SKM-1 treated with dmso at 0.1 percent for 144 hours (cell line): ENCODE measurements around the gene SLC9A9.
"Not testable (repeated sequence)": the region's sequence is repeated elsewhere in the genome, so short reads cannot be mapped to it uniquely, and the experiment has no call there.

Source experiments
- DNase-seq: peaks from one replicate; lab custom pipeline; 2025; ENCODE audit not compliant: unreplicated experiment; lab: John Stamatoyannopoulos, UW

Gene SLC9A9

DNA sequence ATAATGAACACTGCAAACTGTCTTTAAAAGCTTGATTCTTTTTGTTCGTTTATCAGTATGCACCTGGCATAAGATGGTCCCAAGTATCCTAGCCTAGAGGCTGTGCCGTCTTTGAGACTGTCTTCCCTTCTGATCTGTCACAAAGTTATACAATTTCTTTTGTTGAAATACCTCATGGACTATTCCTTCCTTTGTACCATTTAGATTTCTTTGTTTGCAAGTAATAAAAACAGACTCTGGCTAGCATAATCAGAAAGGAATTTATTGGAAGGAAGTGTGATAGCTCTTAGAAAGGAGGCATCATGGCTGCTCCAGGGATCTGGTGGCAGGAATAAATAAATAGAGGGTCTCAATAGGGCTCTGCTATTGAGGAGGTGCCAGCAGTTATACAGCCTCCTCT lies 280.4 kb downstream of the SLC9A9 start:
- DNase-seq = no peak

DNA sequence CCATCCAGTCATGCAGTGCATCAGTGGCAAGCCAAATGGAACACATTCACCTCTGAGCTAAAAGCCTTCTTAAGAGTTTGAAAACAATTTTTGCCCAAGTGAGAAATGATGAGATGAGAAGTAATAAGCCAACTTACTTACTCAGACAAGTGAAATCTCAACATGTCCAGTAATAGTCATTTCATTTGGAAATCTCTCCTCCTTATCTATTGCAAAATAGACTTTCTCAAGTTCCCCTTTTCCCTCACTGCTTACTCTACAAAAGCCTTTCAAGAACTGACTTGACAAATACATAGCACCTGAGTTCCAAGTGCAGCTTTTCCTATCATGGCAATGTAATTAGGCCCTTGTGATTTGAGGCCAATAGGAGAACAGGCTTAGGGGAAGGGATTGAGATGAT lies 282.3 kb downstream of the SLC9A9 start:
- DNase-seq = peak; percentile 79

DNA sequence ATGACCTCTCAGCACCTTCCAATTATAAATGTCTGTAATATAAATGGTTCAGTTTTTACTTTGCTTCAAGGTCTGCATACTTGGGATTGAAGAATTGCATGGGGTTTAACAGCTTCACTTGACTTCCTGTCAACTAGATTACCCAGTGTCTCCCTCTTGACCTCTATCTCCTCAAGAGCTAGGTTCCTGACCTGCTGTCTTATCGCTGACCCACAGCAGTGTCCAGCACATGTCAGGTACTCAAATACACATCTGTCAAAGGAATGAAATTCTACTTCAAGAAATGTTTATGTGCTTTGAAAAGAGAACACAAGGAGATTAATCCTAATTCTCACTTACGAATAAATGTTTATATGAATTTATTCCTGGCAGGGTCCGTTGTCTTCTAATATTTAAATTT lies 284.5 kb downstream of the SLC9A9 start:
- no peak for DNase-seq

DNA sequence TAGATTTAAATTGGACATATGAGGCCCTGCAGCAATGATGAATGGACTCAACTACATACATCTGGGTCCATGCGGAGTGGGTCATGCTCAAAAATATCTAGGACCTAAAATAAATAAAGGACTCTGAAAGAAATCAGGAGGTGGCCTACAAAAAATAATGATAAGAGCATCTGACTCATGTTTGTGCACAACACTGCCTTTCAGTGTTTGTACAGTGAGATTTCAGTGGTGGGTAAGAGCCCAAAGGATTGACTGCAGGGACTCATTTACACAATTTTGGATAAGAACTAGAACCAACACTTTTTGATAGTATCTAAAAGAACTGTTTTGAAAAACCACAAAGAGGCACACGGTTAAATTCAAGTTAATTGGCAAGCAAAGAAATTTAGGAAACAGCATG lies 285.5 kb downstream of the SLC9A9 start:
- DNase-seq = no peak

DNA sequence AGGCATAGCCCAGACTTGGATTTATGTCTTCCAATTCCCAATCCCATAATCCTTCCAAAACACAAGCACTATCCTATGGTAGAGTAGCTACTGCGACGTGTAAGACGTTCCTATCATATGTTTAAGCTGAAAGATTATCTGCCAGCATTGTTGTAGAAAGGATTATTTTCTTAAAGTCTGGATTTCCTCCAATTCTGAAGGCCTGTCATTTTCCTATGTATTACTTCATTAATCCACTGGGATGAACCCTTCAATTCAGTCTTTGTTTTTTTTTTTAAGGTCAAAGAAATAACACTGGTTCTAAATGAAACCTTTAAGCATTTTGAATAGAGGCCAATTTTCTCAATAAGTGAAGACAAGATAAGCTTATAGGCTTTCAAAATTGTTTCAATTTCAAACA lies 289.0 kb downstream of the SLC9A9 start:
- no peak for DNase-seq

DNA sequence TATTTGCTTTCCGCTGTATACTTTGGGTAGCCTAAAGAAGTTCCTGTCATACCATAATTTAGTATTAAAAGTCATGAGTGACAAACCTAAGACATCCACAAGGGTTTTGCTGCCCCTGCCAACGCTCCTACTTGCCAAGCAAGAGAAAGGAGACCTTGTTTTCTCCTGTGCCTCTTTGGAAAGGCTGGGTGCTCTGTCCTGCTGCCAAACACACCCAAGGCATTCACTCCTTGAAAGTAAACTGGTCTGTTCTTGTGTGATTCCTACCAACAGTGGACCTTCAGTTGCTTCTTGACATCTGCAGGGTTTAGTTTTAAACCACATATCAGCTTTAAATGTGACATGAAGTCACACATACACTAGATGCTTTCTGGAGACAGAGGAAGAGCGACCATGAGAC lies 295.4 kb downstream of the SLC9A9 start:
- DNase-seq = no peak

DNA sequence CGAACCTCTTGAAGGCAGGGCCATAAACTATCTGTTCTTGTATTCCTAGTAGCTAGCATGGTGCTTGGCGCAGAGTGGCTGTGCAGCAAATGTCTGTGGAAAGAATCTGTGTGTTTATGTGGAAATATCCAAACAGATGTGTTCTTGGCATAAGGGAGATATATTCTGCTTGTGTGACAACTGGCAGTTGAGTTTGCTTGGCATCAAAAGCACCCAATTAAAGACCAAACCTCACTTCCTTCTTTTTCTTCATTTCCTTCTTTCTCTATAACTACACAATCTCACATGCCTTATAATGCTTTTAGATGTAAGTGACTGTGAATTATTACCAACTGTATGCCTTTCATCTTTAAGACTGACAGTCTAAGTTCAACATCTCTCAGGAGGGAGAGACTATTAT lies 296.5 kb downstream of the SLC9A9 start:
- DNase-seq = peak; percentile 9

DNA sequence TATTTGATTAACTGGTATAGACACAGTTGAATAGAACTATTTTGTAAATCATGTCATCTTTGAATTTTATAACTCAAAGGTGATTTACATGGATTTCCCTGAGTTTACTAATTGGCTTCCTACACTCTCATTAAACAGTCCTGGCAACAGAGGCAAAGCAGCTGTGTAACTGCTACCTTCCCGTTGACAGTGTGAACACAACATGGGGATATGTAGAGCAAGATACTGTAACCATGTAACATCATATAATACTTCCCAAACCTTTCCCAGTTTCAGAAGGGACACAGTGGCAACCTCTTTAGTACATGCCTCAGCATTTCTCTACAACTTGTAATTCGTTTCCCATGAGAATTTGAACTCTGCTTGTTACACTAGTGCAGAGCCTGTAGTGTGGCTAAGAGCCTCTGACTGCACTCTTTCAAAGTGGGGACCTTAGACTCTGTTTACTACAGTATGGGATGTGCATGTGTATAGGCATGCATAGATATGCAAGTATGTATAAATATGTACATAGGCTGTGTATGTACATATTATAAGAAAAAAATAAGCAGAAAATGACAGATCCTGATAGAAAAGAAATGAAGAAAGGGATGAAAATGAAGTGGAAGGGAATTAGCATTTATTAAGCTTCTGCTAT lies 299.3 kb downstream of the SLC9A9 start:
- DNase-seq = no peak

DNA sequence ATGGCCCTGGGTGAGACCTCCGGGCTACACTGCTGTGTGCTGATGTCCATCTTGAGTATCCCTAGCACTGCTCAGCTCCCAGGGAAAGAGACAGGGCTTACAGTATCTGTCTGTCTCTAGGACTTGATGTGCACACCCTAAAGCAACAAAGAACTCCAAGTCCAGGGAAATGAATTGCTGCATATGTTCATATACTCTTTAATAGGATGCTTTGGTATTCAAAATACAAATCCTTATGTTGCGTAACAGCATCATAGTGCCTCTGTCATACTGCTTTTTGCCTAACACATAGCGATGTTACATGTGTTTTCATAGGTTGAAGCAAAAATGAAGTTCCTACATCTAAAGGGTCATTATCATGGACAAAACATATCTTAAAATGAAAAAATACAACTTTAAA lies 299.9 kb downstream of the SLC9A9 start:
- DNase-seq = no peak

DNA sequence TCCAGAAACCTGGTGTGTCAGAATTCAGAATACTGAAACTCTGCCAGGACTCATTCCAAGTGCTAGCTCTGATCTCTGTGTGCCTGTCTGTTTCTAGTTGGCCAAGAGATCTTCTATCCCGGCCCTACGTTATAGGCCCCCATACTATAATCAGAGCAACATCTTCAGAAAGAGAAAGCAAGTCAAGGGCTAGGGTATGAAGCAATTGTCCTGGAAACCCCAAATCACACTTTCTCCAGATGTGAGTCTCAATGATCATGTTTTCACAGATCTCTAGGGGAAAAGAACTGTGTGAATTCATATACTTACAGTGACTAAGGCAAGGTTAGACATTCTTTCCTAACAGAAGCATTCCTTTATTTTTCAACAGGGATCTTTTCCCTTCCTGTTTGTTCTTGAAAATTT lies 309.7 kb downstream of the SLC9A9 start:
- DNase-seq = no peak

DNA sequence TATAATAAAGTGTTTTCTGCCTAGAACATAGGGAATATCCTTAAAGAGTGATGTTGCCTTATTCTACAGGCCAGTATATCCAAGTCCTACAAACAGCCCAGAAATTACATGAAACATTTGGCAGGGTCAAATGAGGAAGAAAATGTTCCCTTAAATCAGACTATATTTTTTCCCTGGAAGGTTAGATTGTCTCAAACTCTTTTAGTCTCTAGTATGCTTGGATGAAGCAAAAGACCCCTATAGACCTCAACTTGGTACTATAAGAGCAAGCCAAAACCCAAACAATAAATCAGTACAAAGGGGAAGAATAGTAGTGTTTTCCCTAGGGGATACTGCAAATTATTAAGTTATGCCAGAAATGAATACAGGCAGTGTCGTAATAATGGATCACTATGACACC lies 310.2 kb downstream of the SLC9A9 start:
- DNase-seq = no peak

DNA sequence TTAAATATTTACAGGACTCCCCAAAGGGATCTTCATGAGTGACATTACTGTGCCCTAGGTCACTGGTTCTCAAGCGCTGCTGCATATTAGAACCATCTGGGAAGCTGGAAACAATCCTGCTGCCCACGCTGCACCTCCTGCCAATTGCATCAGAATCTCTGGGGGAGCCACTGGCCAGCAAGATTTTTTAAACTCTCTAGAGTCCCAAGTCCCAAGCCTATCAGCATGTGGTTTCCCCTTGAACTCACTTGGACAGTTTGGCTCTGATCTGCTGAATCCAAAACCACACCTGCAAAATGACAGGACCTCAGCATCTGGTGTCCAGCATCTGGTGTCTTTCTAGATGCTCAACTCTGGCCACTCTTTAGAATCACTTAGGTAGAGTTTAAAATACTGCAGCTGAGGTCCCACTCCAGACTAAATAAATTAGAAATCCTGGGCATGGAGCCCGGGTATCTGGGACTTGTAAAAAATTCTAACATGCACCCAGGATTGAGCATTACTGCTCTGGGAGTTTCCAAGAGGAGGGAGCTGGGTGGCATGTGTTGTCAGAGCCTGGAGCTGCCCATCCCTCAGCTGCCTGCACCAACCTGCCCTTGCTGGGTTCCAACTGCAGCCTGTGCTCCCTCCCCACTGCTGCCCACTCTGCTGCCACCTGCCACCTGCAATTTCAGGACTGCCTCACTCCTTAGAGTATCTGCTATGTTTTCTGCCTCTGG lies 311.3 kb downstream of the SLC9A9 start:
- DNase-seq = no peak

DNA sequence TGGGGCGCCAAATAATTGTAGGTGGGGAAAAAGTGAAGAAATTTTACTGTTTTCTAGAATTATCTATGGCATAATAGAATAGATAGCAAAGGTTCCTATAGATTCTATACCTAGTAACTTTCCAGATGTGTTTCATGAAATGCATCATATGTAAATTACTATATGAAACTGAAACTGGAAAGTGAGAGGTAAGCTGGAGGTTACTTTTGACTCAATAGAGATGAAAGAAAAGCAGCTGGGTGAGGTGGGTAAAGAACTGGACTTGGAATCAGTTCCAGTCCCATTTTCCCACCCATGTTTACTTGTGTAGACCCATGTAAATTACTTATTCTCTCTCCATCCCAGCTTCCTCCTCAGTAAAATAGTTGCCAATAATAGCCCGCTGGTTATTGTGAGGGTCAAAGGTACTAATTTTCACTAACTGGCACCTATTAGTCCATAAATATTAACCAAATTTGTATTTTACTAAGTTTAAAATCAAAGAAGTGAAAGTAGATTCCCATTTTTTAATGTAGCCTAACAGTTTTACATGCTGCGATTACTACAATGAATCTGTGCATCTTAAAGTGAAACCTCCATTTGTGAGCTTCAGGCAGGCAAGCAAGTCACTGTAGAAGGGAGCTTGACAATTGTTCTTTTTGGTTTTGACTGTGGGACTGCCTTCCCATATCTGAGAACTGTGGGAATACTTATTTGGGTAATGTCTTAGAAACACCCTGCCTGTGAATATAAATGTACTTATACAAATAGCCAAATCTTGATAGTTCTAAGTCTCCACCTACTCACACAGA lies 312.1 kb downstream of the SLC9A9 start:
- DNase-seq = no peak

DNA sequence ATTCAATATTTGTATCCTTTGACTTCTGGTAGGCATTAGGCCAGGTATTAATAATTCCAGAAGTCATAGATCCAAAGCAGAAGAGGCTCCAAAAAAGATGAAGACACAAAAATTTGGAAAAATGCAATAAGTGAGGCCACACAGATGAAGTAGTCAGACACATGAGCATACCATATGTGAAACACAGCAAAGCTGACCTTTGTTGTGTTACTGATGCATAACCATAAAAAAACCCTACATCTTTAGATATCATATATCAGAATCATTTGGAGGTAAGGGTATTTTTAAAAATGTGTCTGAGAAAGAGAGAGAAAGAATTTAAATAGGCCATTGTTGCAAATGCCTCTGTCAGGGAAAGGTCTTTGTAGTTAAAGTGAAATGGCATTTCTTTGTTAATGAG lies 314.9 kb downstream of the SLC9A9 start:
- DNase-seq = no peak

DNA sequence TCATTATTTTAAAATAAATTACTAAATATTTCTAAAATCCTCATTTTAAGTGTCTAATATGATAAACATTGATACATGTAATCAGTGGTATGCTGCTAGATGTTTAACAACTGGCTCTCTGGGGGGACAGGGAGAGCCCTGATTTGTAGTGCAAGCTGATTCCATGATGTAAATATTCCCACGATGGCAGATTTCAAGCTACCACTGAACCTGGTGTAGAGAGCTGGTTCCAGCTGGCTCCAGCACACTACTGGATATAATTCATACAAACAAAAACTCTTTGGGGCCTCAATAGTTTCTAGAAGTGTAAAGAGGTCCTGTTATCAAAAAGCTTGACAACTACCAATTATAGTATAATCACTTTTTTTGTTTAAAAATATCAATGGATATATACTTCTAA lies 316.2 kb downstream of the SLC9A9 start:
- DNase-seq = no peak

DNA sequence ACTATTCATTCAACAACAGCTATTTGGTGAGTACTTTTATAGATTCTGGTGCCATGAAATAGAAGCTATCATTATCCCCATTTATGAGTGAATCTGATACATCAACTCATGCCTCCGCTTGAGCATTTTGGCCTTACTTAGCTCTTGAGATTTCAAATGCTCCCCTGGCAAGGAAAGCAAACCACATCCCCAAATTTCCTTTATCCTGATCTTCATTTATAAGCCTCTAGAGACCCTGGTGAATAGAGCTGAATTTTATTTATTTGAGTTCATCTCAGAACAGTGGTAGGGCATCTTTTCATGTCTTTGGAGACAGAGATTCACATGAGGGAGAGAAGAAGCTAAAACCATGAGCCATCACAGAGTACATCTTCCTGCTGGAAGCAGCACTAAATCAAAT lies 317.2 kb downstream of the SLC9A9 start:
- DNase-seq = no peak

DNA sequence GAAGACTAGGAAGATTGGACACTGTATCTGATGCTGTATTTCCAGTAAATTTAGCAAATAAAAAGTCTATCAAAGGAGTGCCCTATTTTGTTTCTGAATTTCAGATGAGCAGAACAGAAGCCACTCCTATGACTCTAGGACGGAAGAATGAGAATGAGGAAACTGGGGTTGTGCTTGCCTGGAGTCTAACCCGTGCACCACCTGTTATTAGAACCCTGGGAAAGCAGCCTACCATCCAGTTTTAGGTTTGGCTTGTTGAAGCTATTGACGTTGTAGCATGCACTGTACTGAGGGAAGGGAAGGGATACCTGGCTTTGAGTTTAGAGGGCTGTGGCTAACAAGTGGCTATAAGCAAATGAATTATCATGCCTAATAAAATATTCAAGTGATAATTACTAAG lies 318.5 kb downstream of the SLC9A9 start:
- no peak for DNase-seq

DNA sequence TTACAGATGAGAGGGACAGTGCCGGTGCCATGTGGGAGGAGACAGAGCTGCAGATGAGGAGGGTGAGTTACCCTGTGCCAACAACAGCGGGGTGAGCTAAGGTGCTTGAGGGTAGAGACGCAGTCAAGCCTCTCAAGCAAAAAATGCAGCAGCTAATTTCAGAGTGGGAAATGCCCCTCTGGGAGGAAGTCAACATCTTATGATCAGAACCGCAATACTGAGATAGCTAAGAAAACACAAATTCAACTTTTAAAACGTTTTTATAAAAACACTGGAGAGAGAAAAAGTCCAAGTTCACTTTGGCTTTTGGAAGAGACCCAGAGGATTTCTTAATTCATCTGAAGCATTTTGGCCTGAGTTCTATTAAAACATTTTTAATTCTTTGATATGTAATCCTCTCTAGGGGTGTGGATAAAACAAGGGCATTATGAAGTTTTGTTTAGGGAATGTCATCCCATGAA lies 319.2 kb downstream of the SLC9A9 start:
- DNase-seq = no peak

DNA sequence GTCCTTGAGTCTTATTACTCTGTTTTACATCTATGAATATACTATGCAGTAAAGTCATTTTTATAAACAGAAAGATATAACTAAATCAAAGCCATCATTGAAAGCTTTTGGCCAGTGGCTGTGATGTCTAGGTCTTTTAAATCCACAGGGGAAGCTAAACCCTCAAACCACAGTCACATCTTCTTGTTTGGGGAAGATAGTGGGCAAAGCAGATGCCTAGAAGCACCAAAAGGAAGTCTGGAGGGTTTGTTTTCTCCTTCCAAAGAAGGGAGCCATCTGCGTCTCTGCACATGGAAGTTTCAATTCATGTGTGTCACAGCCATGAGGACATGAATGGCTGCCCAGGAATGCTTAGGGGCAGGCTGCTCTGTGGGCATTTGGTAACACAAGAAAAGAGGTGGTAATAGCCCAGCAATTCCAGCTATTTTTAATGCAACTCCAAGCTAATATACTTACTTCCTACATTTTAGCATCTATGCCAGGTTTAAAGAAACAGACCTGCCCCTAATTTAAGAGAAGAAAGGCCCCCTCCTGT lies 322.2 kb downstream of the SLC9A9 start:
- no peak for DNase-seq

DNA sequence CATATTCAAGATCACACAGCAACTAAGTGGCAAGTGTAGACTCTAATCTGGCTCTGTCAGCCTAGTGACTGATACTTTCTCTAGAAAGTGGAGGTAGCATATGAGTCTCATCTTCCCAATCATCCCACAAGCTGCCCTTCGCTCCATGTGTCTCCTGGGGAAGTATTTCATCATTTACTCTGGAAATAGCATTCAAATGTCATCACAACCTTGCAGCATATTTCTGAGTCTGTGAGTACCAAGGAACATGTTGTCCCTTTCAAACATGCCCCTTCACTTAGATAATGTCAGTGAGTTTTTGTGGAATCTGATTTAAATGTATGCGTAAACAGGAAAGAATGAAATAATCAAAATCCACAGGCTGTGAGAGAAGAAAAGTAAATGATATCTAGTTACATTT lies 322.9 kb downstream of the SLC9A9 start:
- DNase-seq = no peak

DNA sequence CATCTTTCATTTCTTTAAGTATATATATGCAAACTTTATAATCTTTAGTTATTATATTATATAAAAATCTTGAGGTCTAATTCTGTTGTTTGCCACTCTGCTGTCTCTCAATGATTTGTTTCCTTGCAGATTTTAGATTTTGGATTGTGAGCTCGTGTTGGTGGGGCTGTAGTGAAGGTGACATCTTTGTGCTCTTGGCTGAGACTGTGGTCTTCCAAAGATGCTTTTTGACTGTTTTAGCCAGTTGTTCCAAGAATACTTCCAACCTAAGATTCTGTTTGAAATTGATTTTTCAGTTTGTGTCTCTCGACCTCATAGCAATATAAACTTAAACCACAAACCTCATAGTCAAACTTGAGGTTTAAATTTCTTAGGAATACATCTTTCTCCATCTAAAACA lies 326.5 kb downstream of the SLC9A9 start:
- DNase-seq = no peak

DNA sequence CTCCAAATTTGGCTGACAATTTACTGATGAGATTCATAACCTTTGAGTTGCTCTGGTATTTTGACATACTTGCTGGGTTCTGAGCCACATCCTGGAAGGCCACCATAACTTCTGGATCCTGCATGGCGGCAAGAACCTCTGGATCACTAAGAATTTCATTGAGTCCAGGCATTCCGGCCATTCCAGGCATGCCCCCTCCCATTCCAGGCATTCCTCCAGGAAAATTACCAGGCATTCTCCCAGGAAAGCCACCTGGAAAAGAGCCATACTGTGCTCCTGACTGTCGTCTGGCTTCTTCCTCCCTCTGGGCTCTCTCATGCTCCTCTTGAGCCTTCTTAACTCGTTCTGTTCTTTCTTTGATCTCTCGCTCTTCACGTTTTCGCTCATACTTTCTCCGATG lies 331.1 kb downstream of the SLC9A9 start:
- DNase-seq = not testable (repeated sequence)
